Umbilical cord (tissue), 2 donors: ENCODE data around the gene IL25. TPM values are rescaled to one million over a fixed set of nuclear protein-coding genes. Genes with fewer than 3 reads are reported as not detected.
"Not testable (repeated sequence)": the region's sequence is repeated elsewhere in the genome, so short reads cannot be mapped to it uniquely, and the experiment has no call there.

ENCODE experiments used
- DNase-seq: peaks from one replicate; pipeline ENCODE4 v3.0.0-alpha.2; 2015; ENCODE audit warnings: low spot score
- total RNA-seq: library from RNA; depleted of rRNA; stranded (reverse); fragments of >200 nt; gene quantifications from one replicate; pipeline ENCODE4 v1.2.3, GENCODE V29; 2014; ENCODE audit warnings: low replicate concordance; ENCODE audit not compliant: insufficient read depth

Gene IL25
- total RNA-seq, 1 donor from 2014 or later: not detected

- no peak for DNase-seq
Observed at GRCh38 chr14:23375527-23376251, 3.1 kb downstream of the IL25 start.

- DNase-seq: peak; percentile 82
Observed at GRCh38 chr14:23376482-23377197, 4.0 kb downstream of the IL25 start, which contains the start of gene CMTM5. TSS of gene CMTM5 (plus strand) at chr14:23377046. CDS start at chr14:23377252, 206 bp downstream.

GRCh38 chr14:23377198-23377550, 4.6 kb downstream of the IL25 start:
- DNase-seq: no peak

GRCh38 chr14:23377573-23378563, 5.3 kb downstream of the IL25 start:
- no peak for DNase-seq

- DNase-seq: no peak
Observed at GRCh38 chr14:23378612-23379220, 6.1 kb downstream of the IL25 start.

- DNase-seq: peak; percentile 43
Observed at GRCh38 chr14:23379366-23380196, 7.0 kb downstream of the IL25 start.

- peak; percentile 73 for DNase-seq
Observed at GRCh38 chr14:23380197-23380914, 7.7 kb downstream of the IL25 start.

- no peak for DNase-seq
Observed at GRCh38 chr14:23380976-23381375, 8.4 kb downstream of the IL25 start.

GRCh38 chr14:23381871-23382270, 9.3 kb downstream of the IL25 start:
- no peak for DNase-seq

GRCh38 chr14:23382276-23382675, 9.7 kb downstream of the IL25 start:
- no peak for DNase-seq

GRCh38 chr14:23382731-23383440, 10.3 kb downstream of the IL25 start:
- DNase-seq: no peak

- no peak for DNase-seq
Observed at GRCh38 chr14:23384364-23385080, 11.9 kb downstream of the IL25 start.

- no peak for DNase-seq
Observed at GRCh38 chr14:23385244-23385641, 12.6 kb downstream of the IL25 start.

GRCh38 chr14:23385642-23386265, 13.1 kb downstream of the IL25 start:
- DNase-seq: no peak

- not testable (repeated sequence) for DNase-seq
Observed at GRCh38 chr14:23386266-23386657, 13.7 kb downstream of the IL25 start.

- no peak for DNase-seq
Observed at GRCh38 chr14:23386999-23387398, 14.4 kb downstream of the IL25 start.

GRCh38 chr14:23387916-23388882, 15.6 kb downstream of the IL25 start:
- no peak for DNase-seq
